Activated naive CD4-positive, alpha-beta T cell (primary cell): ENCODE measurements around the gene CLEC4E.
"Not testable (repeated sequence)": the region's sequence is repeated elsewhere in the genome, so short reads cannot be mapped to it uniquely, and the experiment has no call there.

Experiments
- DNase-seq, 4 experiments: peaks; one replicate each; lab custom pipeline; 2025; lab: John Stamatoyannopoulos, UW

The CLEC4E gene

DNA sequence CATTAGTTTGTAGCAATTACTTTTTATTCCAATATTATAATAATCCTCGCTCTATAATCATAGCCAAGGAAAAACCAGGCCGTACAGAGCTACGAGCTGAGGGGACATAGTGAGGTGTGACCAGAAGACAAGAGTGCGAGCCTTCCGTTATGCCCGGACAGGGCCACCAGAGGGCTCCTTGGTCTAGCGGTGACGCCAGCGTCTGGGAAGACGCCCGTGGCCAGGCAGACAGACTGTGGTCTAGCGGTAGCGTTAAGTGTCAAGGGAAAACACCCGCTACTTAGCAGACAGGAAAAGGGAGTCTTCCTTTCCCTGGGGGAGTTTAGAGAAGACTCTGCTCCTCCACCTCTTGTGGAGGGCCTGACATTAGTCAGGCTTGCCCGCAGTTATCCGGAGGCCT is 2.9 kb downstream of the CLEC4E start:
- DNase-seq = not testable (repeated sequence)

DNA sequence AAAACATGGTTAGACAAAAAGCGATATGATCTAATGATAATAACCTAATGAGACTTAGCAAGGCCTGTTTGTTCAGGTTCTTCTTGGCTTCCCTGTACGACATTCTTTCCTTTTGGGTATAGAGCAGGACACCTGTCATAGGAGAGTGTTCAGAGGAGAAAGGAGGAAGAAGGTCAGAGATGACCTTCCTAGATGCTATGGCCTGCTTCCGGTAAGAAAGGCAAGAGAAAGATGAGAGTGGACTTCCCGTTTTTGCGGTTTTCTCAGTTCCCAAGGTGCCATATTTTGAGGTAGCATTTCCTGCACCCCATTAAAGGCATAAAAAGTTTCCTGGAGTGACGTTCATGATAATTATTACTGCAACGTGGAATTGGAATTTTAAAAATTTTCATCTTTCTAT is 8.7 kb downstream of the CLEC4E start:
- no peak for DNase-seq

DNA sequence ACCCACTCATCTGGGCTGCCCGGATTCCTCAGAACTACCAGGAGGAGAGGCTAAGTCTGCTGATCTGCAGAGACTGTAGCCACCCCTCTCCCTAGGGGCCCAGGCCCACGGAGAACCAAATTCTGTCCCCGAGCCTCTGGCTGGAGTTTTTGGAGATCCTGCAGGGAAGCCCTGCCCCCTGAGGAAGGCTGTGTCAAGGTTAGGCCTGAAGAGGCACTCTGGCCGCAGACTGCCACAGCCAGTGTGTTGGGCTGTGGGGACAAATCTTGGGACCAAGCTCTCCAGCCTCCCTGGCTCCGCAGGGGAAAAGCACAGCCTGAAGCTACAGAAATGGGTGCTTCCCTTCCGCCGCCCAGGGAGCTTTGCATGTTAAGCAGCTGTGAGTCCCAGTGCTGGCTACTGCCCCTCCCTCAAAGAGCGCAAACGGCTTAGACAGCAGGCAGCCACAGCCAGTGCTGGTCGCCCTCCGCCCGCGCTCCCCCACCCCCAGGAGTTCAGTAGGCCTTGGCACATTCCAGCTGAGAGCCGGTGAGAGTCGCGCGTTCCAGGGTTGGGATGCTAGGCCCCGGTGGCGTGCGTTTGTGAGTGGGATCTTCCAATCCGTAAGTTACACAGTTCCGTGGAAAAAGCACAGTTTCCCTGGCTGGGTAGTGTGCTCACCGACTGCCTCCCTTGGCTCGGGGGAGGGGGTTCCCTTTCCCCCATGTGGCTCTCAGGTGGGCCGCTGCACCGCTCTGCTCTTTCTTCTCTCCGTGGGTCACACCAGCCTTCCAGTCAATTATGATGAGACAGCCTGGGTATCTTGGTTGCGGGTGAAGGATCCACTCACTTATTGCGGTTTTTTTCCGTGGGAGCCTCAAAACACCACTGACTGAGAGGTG is 13.2 kb downstream of the CLEC4E start:
- DNase-seq = no peak

DNA sequence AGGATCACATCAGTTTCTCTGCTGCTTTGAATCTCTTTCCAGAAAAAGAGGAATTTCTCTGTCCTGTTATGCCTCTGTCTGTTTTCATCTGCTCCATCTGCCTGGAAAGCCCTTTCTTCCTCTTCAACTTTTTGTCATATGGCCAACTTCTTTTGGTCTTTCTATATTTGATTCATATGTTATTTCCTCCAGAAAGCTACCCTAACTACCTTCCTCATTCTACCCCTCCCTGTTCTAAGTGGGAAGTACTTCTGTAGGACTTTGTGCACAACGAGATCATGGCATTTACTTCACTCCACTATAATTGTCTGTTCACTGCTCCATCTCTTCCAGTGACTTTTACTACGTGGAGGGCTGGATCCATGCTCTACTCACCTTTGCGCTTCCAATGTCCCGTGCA is 21.5 kb downstream of the CLEC4E start:
- no peak for DNase-seq

DNA sequence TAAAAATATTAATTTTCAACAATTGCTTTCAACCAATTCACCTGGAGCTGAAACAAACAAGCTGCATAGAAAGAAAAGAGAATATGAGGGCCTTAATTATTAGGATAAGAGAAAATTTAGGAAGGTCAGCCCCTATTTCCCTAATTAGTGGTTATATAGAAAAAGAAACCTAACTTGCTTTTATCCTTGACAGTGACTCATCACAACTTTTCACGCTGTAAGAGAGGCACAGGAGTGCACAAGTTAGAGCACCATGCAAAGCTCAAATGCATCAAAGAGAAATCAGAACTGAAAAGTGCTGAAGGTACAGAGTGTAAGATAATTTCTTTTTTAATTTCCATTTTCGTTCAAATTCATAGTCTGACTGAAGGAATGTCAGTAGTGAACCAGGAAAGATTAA is 22.7 kb downstream of the CLEC4E start:
- DNase-seq = no peak

DNA sequence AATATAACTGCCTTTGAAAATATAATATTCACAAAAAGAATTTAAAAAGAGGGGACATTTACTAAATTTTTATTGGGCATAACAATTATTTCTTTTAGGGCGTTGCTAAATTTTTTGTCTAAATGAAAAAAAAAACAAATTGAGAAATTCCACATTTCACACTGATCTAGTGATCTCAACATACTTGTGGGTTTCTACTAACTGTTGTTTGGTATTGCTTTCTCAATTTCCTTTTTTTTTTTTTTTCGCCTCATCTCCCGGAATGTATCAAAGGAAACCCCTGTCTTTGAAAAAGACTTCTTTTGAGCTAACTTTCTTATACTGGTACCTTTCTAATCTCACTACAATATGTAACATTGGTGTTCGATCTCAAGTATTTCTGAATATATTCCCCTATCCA is 27.4 kb downstream of the CLEC4E start, which contains the start of gene CLEC4D:
TSS of gene CLEC4D (plus strand) at position 248 of the 400 bp plus-strand sequence. CDS start 230 bp downstream, outside the sequence.
- DNase-seq = no peak

DNA sequence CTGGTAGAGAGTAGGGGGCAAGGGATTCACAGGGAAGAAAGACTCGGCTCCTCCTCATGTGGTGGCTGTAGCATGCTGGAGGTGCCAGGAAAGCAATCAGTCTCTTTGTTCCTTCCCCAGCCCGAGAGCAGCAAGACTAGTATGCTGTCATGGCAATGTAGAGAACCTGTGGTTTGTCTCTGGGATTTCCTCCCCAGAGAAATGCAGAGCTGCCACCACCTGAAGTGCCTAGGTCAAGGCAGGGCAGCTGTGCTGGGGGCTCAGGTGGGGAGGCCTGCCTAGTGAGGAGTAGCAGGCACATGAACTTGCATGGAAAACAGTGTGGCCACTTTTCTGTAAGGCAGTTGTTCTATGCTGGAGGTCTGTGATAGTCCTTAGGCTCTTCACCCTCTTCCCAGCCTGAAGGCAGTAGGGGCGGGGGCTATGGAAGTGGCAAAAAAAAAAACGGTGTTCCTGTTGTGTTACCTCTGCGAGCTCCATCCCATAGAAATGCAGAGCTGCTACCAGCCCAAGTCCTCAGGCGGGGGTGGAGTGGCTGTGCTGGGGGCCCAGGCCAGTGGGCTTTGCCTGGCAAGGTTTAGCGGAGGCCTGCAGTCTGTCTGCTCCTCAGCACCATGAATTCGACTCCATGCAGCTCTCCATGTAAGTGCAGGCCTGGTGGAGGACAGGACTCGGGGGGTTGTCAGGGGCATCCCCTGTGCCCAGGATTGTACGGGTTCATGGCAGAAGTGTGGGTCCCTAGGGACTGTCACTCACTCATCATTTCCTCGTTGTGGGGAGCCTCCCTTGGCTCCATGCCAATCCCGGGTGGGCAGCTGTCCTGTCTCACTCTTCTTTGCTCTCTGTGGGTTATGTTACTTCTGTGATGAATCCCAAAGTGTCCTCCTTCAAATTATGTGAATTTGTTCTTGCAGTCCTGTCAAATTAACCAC is 31.5 kb downstream of the CLEC4E start:
- DNase-seq = no peak

DNA sequence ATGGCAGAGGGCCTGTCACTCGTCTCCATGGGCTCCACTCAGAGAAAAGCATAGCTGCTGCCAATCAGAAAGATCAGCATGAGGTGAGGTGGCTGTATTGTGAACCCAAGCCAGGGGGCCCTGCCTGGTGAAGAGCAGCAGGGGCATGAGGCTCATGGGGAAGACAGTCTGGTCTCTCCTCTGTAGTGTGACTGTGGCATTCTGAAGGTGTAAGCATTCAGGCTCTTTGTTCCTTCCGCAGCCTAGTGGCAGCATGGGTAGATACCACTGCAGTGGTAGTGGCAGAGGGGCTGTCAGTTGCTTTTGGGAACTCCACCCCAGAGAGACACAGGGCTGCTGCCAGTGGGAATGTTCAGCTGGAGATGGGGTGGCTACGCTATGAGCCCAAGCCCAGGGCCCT is 32.5 kb downstream of the CLEC4E start:
- no peak for DNase-seq

DNA sequence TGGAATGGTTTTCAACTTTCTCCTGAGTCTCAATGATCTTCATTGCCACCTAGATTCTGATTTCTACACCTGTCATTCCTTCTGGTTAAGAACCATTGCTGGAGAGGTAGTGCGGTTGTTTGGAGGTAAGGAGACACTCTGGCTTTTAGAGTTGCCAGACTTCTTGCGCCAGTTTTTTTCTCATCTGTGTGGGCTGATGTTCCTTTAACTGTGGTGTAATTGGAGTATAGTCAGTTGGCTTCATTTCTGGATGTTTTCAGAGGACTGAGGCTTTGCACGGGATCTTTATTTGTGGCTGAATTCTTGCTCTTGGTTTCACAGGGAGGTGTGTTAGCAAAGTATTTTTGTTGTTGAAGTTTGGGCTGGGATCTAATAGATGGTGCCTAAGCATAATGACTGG is 33.1 kb downstream of the CLEC4E start:
- no peak for DNase-seq

DNA sequence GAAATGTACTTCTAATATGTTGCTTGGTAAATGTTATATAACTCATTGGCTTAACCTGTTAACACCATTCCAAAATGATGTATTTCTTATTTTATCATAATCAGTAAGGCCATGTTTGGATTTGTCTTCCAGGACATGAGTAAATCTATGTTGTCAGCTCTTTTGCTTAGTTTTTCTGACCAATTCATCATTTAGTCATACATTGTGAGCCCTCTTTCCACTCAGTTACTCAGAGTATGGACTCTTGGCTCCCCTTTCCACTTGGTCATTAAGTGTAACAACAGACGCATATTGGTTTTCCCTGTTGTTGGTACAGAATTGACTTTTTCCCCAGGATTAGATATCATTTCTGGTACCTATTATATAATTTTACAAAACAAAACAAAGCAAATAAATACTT is 36.4 kb downstream of the CLEC4E start:
- DNase-seq = no peak

DNA sequence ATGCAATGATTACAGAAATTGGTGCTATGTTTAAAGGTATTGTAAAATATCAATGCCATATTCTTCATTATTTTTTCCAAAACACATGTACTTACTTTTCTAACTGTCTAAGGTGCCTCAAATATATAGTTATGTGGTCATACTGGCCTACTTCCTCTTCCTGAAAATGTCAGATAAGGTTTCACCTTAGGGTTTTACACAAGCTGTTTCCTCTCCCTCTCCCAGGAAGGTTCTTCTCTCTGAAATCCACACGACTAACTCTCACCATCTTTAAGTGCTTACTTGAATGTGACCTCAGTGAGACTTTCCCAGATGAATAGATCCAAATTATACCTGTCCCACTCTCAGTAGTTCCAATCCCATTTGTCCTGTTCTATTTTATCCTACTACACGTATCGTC is 39.0 kb downstream of the CLEC4E start:
- DNase-seq = no peak

DNA sequence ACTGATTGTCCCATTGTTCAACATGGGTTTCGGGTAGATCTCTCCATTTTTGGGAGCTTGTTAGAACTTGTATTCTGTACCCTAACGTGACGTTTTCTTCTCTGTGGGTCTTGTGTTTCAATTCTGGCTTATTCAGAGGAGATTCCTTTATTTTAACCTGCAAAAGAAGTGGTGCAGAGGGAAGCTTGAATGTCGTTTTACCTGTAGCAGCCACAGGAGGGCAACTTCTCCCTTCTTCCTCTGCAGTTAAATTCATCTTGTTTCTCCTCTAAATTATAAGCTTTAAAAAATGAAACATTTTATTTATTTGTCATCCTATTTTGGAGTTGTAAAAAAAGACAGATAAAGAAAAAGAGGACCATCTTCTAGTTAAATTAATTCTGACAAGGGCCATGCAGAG is 41.1 kb downstream of the CLEC4E start:
- no peak for DNase-seq

DNA sequence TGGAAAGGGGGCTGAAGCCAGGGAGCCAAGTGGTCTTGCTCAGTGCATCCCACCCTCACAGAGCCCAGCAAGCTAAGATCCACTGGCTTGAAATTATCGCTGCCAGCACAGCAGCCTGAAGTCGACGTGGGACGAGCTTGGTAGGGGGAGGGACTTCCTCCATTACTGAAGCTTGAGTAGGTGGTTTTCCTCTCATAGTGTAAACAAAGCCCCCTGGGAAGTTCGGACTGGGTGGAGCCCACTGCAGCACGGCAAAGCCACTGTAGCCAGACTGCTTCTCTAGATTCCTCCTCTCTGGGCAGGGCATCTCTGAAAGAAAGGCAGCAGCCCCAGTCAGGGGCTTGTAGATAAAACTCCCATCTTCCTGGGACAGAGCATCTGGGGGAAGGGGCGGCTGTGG is 44.6 kb downstream of the CLEC4E start:
- DNase-seq = not testable (repeated sequence)

DNA sequence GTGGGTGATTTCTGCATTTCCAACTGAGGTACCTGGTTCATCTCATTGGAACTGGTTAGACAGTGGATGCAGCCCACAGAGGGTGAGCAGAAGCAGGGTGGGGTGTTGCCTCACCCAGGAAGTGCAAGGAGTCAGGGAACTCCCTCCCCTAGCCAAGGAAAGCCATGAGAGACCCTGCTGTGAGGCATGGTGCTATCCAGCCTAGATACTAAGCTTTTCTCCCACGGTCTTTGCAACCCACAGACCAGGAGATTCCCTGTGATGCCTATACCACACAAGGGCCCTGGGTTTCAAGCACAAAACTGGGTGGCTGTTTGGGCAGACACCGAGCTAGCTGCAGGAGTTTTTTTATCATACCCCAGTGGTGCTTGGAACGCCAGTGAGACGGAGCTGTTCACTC is 45.0 kb downstream of the CLEC4E start:
- not testable (repeated sequence) for DNase-seq

DNA sequence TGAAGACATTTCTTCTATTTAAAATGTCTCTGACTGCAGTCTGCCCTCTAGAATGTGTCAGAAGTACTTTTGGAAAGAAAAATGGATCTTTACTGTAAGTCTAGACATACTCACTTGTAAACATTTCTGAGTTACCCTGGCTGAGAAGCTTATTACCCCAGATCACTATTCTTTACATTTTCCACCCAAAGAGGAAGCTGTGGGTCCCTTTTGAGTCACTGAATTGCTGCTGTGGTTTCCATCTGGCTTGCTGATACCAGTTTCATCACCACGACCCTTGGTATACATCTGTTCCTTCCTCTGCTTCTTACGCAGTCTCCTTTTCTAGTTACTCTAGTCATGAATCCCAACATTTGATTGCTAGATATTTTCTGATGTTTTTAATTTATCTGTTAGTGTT is 47.6 kb downstream of the CLEC4E start:
- no peak for DNase-seq

DNA sequence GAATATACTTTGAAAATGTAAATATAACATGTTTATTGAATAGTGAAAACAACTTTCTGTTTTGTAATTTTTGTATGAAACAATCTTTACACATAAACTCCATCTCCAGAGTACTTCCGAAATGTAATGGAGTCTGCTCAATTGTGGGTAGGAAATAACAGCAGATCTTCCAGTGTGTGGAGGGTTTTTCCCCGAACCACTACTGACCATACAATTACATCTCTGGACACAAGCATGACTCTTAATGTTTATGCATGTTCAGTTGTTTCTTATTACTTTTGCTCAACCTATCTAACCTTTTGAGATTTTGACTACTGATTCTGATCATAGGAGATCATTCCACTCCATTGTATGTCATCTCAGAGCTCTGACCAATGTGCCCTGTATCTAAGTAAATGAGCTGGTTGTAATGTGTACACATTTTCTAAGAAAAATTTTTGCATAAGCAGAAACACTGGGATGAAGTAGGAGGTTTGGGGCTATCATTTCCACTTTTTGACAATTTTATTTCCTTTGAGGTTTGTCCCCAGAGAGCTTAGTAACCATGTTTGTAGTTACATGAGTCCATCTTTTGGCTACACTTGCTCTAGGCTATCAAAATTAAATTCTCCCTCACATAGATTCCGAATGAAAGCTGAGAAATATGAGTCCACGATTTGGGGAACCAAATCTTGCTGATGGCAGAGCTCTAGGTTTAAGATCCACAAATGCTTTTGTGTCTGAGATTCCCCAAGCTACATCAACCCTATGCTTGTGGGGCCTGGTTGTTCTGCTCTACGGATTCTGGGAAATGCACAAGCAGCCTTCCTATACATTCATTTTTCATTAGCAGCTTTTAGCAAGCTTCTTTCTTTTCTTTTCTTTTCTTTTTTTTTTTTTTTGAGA is 48.8 kb downstream of the CLEC4E start:
- DNase-seq = no peak
